ENCODE data around the gene OAT. TPM values are rescaled to one million over a fixed set of nuclear protein-coding genes. Genes with fewer than 3 reads are reported as not detected.

The OAT gene
- polyA plus RNA-seq, 1 of the 3 experiments (the other 2 are of a cell fraction): 65.7 TPM

DNA sequence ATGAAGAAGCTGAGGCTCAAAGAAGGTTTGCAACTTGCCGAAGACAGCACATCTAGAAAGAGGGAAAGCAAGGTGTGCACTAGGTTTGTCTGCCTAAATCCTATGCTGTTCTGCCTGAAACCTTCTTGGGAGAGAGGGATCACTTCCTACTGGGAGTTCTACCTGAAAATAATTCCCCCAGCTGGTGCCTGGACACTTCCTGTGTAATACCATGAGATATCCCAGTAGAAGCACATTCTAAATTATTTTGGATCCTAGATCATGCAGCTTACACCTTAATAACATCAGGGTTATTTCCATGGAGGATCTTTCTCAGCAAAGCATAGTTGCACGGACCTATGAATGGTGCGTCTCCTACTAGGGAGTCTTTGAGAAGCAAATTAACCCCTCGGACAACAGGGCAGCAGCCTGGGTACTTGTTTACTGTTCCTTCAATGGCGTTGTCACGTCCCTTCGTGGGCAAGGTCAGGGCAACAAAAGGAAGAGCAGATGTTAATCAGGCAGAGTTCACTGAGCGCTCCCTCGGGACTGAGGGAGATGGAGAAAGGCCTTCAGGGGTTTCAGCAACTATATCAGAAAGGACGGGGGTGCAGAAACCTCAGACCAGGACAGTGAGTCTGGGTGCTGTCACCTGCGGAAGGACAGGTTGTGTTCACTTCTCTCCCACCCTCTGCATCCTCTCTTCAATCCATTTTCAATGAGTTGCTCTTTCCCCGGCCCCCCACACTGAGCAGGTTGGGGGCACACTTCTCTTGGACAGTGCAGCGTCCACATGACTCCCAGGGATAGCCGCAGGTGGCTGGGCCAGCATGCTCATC, 44.0 kb downstream of the OAT start:
- H3K4me3 ChIP-seq (ENCODE audit: low read depth in 2 of 2, low read length in 1 of 2): no peak overlapping the region
- ChIA-PET CTCF (interaction anchor here (2.3 to 20.8 kb wide), 2 partner anchors 15 to 378 kb away, joined by 7 to 520 read pairs; no protein-coding TSS in a partner anchor), POLR2A (no interaction called here)
- H3K79me2 ChIP-seq (ENCODE audit: insufficient read depth): no peaks in the 10 kb centered on the region
- H3K27ac ChIP-seq (ENCODE audit: low read depth in 2 of 2, low read length in 1 of 2): no peak overlapping the region
- H3K27me3 ChIP-seq (ENCODE audit: insufficient read depth): no peaks in the 10 kb centered on the region
- no peak overlapping the region for H2AFZ ChIP-seq (ENCODE audit: low read depth)
- H3K4me1 ChIP-seq (ENCODE audit: control insufficient read depth in 1 of 2, insufficient read depth in 2 of 2, low read depth in 1 of 2, low read length in 1 of 2): no peaks in the 10 kb centered on the region
- H3K9ac ChIP-seq: no peak overlapping the region
- 38% methylated on average over 14 of the region's 14 CpGs for whole genome bisulfite sequencing (ENCODE audit: low lambda C conversion rate)
- no peak overlapping the region for H3K4me2 ChIP-seq
- H4K20me1 ChIP-seq (ENCODE audit: insufficient read depth): no peaks in the 10 kb centered on the region
- no peaks in the 10 kb centered on the region for H3K36me3 ChIP-seq (replicated peaks in 1 of 2; ENCODE audit: control insufficient read depth in 1 of 2, insufficient read depth in 2 of 2, low read length in 1 of 2)
- no peaks in the 10 kb centered on the region for H3K9me3 ChIP-seq
- TF ChIP-seq GABPA (IDR thresholded peaks at IDR 0.05; ENCODE audit: low read depth): peak; percentile 34; the same call in 1 of the 2 replicates
- TF ChIP-seq USF1 (IDR thresholded peaks at IDR 0.05; ENCODE audit: borderline replicate concordance, low read depth): no peak
- DNase-seq: no peak
- no peaks in the 10 kb centered on the region for H3F3A ChIP-seq (replicated peaks; ENCODE audit: insufficient read depth)
- no peaks in the 10 kb centered on the region for H3K9me2 ChIP-seq

- no peaks in the 10 kb centered on the region for H3K9me3 ChIP-seq
- H3F3A ChIP-seq (replicated peaks; ENCODE audit: insufficient read depth): no peaks in the 10 kb centered on the region
- ChIA-PET POLR2A (no interaction called here), CTCF (interaction anchor here (0.6 to 1.0 kb wide), 2 partner anchors 14 to 57 kb away, joined by 3 read pairs; no protein-coding TSS in a partner anchor)
- no peaks in the 10 kb centered on the region for H3K9me2 ChIP-seq
- no peaks in the 10 kb centered on the region for H3K79me2 ChIP-seq (ENCODE audit: insufficient read depth)
- WGBS (ENCODE audit: low lambda C conversion rate): 42% methylated on average over 4 of the region's 4 CpGs
- H2AFZ ChIP-seq (ENCODE audit: low read depth): no peak overlapping the region
- H3K36me3 ChIP-seq (replicated peaks in 1 of 2; ENCODE audit: control insufficient read depth in 1 of 2, insufficient read depth in 2 of 2, low read length in 1 of 2): no peaks in the 10 kb centered on the region
- no peaks in the 10 kb centered on the region for H4K20me1 ChIP-seq (ENCODE audit: insufficient read depth)
- H3K27me3 ChIP-seq (ENCODE audit: insufficient read depth): no peaks in the 10 kb centered on the region
- H3K27ac ChIP-seq (ENCODE audit: low read depth in 2 of 2, low read length in 1 of 2): no peak overlapping the region
- no peak overlapping the region for H3K4me2 ChIP-seq
- no peak for DNase-seq
- H3K4me1 ChIP-seq (ENCODE audit: control insufficient read depth in 1 of 2, insufficient read depth in 2 of 2, low read depth in 1 of 2, low read length in 1 of 2): no peaks in the 10 kb centered on the region
- TF ChIP-seq NFIC (IDR thresholded peaks at IDR 0.05; ENCODE audit: borderline replicate concordance) (no peak), ELF1 (IDR thresholded peaks at IDR 0.05) (no peak), REST (IDR thresholded peaks at IDR 0.05; ENCODE audit: low read depth, low read length) (no peak), MXI1 (IDR thresholded peaks at IDR 0.05; ENCODE audit: low read depth, low read length) (no peak), MEF2A (IDR thresholded peaks at IDR 0.05; ENCODE audit: borderline replicate concordance, low read depth) (no peak)
- TF ChIP-seq, protein P1, sequence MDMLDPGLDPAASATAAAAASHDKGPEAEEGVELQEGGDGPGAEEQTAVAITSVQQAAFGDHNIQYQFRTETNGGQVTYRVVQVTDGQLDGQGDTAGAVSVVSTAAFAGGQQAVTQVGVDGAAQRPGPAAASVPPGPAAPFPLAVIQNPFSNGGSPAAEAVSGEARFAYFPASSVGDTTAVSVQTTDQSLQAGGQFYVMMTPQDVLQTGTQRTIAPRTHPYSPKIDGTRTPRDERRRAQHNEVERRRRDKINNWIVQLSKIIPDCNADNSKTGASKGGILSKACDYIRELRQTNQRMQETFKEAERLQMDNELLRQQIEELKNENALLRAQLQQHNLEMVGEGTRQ (IDR thresholded peaks at IDR 0.05; ENCODE audit: borderline replicate concordance, low read depth, low read length): no peak
- H3K9ac ChIP-seq: no peak overlapping the region
- no peak overlapping the region for H3K4me3 ChIP-seq (ENCODE audit: low read depth in 2 of 2, low read length in 1 of 2)
Measured at GRCh38 chr10:124372899-124373298, 45.8 kb downstream of the OAT start.

All from SK-N-SH (cell line).